Breast epithelium (tissue), 4 donors: ENCODE results near the gene TPST2. TPM values are rescaled to one million over a fixed set of nuclear protein-coding genes. Genes with fewer than 3 reads are reported as not detected.

Experiments
- DNase-seq, 2 donors: peaks; one replicate each; pipeline ENCODE4 v3.0.0-alpha.2; 2019; ENCODE audit warnings: low spot score in 2 of 2
- H3K27ac ChIP-seq, 2 donors: fragments of 200-600 bp; sonication (generic) in 1 of 2; one replicate each; pipeline ENCODE4 v1.5.1; 2016 to 2019; ENCODE audit warnings: mild to moderate bottlenecking in 1 of 2
- H3K27me3 ChIP-seq, 2 donors: fragments of 200-600 bp; sonication (generic) in 1 of 2; one replicate each; pipeline versions ENCODE4 v1.5.1 to v1.6.0; 2017 to 2019; ENCODE audit warnings: control low read depth in 1 of 2, mild to moderate bottlenecking in 1 of 2
- H3K36me3 ChIP-seq: fragments of 200-600 bp; one replicate; pipeline ENCODE4 v1.5.1; 2019
- H3K4me1 ChIP-seq, 2 donors: fragments of 200-600 bp; sonication (generic); one replicate each; pipeline ENCODE4 v1.5.1; 2016 to 2019; ENCODE audit warnings: control low read depth in 1 of 2
- H3K4me3 ChIP-seq, 3 donors: fragments of 200-600 bp; sonication (generic); 1 replicate in 2 of 3; 2 replicates in 1 of 3; pipeline ENCODE4 v1.5.1; 2016 to 2019; ENCODE audit warnings: mild to moderate bottlenecking in 3 of 3, moderate library complexity in 2 of 3
- H3K9me3 ChIP-seq, 2 donors: fragments of 200-600 bp; sonication (generic) in 1 of 2; one replicate each; pipeline ENCODE4 v1.5.1; 2016 to 2019; ENCODE audit warnings: control low read depth in 1 of 2
- POLR2A ChIP-seq: fragments of 450-650 bp; IDR thresholded peaks from one replicate; pipeline ENCODE4 v1.6.1; 2016; ENCODE audit warnings: antibody characterized with exemption, mild to moderate bottlenecking, moderate library complexity
- POLR2AphosphoS5 ChIP-seq, 3 donors: sonication (generic); formaldehyde crosslinking; IDR thresholded peaks; one replicate each; pipeline ENCODE4 v1.6.1; 2017; ENCODE audit warnings: antibody characterized with exemption in 3 of 3
- intact Hi-C: fragments of 100-400 bp; cut with DNase I; formaldehyde crosslinking; loops from one replicate; pipeline ENCODE4 v1.15.1; 2023; ENCODE audit warnings: low total_unique reads
- total RNA-seq, 3 donors: library from RNA; depleted of rRNA; stranded (reverse); fragments of >200 nt; gene quantifications; one replicate each; pipeline ENCODE4 v1.1.0, GENCODE V29; 2016
- TF ChIP-seq, protein P1 (sequence below), 3 donors: fragments of 450-650 bp; IDR thresholded peaks; one replicate each; pipeline ENCODE4 v1.5.1; 2016 to 2017; ENCODE audit warnings: antibody characterized with exemption in 3 of 3, mild to moderate bottlenecking in 3 of 3, moderate library complexity in 3 of 3

The TPST2 gene
- total RNA-seq, 3 donors from 2014 or later = 36.6 to 81.9 (median 59.8) TPM

DNA sequence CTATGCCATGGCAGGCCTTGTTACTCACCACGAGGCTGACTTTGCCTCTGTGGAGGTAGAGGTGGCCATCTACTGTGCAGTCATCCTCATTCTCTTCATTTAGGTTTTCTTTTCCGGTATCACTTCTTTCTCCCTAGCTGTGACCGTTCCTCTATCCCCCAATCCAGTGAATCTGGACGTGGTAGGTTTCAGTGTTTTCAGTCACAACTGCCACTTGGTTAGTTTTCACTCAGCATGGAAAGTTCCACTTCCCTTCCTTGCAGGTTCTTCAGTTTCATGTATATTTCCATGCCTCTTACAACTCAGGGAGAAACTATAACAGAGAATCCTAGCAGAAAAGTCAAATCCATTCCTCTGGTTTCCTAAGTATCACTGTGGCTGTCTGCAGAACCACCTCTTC lies 108.2 kb downstream of the TPST2 start:
- H3K27ac ChIP-seq = no peak overlapping the region
- H3K4me1 ChIP-seq = peaks cover 13 to 14% of the 10 kb centered on the region in 2 donors
- intact Hi-C loops = no loop called here
- H3K27me3 ChIP-seq = no peaks in the 10 kb centered on the region
- no peaks in the 10 kb centered on the region for H3K9me3 ChIP-seq
- DNase-seq = no peak
- TF ChIP-seq POLR2A = no peak
- TF ChIP-seq, protein P1, sequence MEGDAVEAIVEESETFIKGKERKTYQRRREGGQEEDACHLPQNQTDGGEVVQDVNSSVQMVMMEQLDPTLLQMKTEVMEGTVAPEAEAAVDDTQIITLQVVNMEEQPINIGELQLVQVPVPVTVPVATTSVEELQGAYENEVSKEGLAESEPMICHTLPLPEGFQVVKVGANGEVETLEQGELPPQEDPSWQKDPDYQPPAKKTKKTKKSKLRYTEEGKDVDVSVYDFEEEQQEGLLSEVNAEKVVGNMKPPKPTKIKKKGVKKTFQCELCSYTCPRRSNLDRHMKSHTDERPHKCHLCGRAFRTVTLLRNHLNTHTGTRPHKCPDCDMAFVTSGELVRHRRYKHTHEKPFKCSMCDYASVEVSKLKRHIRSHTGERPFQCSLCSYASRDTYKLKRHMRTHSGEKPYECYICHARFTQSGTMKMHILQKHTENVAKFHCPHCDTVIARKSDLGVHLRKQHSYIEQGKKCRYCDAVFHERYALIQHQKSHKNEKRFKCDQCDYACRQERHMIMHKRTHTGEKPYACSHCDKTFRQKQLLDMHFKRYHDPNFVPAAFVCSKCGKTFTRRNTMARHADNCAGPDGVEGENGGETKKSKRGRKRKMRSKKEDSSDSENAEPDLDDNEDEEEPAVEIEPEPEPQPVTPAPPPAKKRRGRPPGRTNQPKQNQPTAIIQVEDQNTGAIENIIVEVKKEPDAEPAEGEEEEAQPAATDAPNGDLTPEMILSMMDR (IDR thresholded peaks at IDR 0.05) = no peak
- TF ChIP-seq POLR2AphosphoS5 (IDR thresholded peaks at IDR 0.05) = no peak
- no peak overlapping the region for H3K4me3 ChIP-seq
- H3K36me3 ChIP-seq = no peaks in the 10 kb centered on the region

DNA sequence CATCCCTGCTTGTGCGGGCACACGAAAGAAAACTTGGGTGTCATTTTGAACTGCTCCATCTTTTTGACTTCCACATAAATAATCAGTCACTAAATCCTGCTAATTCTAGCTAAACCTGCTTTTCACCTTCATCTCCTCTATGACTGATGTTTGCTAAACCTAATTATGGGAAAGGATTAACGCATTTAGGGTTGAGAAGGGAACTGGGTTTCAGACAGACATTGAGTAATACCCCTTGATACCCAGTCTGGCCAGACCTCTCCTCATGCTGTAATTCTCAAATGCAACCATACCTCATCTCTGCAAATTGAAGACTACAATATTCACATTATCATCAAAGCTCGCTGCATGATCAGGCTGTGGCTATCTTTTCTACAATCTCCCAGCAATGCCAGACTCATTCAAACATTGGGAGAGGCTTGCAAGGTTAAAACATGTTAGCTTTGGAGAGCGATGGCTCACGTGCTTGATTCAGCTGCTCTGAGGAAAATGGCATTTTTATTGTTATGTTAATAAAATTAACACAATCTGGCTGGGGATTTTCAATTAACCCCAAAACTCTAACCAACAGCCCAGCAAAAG lies 108.7 kb downstream of the TPST2 start:
- peaks cover 13 to 14% of the 10 kb centered on the region in 2 donors for H3K4me1 ChIP-seq
- intact Hi-C loops = no loop called here
- H3K4me3 ChIP-seq = no peak overlapping the region
- no peaks in the 10 kb centered on the region for H3K36me3 ChIP-seq
- no peaks in the 10 kb centered on the region for H3K27me3 ChIP-seq
- TF ChIP-seq, protein P1 (IDR thresholded peaks at IDR 0.05) = no peak
- TF ChIP-seq POLR2AphosphoS5 (IDR thresholded peaks at IDR 0.05) (no peak), POLR2A (no peak)
- no peaks in the 10 kb centered on the region for H3K9me3 ChIP-seq
- DNase-seq = no peak
- H3K27ac ChIP-seq = no peak overlapping the region

DNA sequence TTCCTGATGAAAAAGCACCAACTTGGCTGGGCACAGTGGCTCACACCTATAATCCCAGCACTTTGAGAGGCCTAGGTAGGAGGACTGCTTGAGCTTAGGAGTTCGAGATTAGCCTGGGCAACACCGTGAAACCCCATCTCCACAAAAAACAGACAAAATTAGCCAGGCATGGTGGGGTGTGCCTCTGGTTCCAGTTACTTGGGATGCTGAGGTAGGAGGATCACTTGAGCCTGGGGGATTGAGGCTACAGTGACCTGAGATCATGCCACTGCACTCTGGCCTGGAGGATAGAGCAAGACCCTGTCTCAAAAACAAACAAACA lies 109.4 kb downstream of the TPST2 start:
- intact Hi-C loops = no loop called here
- H3K4me1 ChIP-seq = peaks cover 13 to 14% of the 10 kb centered on the region in 2 donors

DNA sequence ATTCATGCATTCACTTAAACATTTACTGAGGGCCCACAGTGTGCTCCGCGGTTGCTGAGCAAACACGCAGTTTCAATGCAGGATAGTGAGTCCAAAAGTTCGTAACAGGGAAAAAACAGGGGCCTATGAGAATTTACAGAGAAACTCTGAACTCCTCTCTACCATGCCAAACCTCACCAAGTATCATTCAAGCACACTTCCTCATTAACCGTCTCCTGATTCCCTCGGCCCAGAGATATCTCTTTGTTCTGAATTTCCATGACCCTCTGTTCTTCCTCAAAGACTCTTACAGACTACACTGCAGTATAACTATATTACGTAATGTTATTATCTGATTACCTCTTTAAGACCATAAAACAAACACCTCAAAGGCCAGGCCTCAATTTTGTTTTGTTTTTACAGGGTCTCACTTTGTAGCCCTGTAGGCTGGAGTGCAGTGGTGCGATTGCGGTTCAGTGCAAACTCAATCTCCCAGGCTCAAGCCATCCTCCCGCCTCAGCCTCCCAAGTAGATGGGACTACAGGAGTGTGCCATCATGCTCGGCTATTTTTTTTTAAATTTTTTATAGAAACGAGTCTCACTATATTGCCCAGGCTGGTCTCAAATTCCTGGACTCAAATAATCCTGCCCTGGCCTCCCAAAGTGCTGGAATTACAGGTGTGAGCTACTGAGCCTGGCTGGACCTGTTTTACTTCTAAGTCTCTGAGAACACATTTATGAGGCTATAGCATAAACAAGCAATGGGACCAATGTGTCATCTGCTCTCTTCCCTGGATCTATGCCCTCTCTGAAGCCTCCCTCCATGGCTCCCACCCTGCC lies 109.9 kb downstream of the TPST2 start:
- TF ChIP-seq POLR2A = no peak
- TF ChIP-seq POLR2AphosphoS5 (IDR thresholded peaks at IDR 0.05) = no peak
- TF ChIP-seq, protein P1 (IDR thresholded peaks at IDR 0.05) = no peak
- Histone ChIP-seq H3K9me3 (no peaks in the 10 kb centered on the region), H3K27ac (peak overlapping the region; percentile 40 to 57), H3K4me1 (peaks cover 10 to 13% of the 10 kb centered on the region in 2 donors), H3K36me3 (no peaks in the 10 kb centered on the region), H3K4me3 (peak overlapping the region in 2 of 3 donors; percentile 19 to 53), H3K27me3 (no peaks in the 10 kb centered on the region)
- intact Hi-C loops = no loop called here
- no peak for DNase-seq

More for the DNA sequence above, 109.4 kb downstream of the TPST2 start:
- Histone ChIP-seq H3K27ac (peak overlapping the region in 1 of 2 donors; percentile 29), H3K9me3 (no peaks in the 10 kb centered on the region), H3K36me3 (no peaks in the 10 kb centered on the region), H3K27me3 (no peaks in the 10 kb centered on the region), H3K4me3 (peak overlapping the region in 1 of 3 donors; percentile 53)
- TF ChIP-seq, protein P1 (IDR thresholded peaks at IDR 0.05) = no peak
- TF ChIP-seq POLR2AphosphoS5 (IDR thresholded peaks at IDR 0.05) = no peak
- no peak for TF ChIP-seq POLR2A
- no peak for DNase-seq
